ENCODE results near the gene SULT1C4.
"Not testable (repeated sequence)": the region's sequence is repeated elsewhere in the genome, so short reads cannot be mapped to it uniquely, and the experiment has no call there.

The SULT1C4 gene

GRCh38 chr2:108414945-108415344 is 37.2 kb downstream of the SULT1C4 start:
- DNase-seq, result no peak

- no peak for DNase-seq
Measured at GRCh38 chr2:108417254-108417653, 39.5 kb downstream of the SULT1C4 start.

- no peak for DNase-seq
Measured at GRCh38 chr2:108418416-108418815, 40.7 kb downstream of the SULT1C4 start.

GRCh38 chr2:108423067-108423466 is 45.3 kb downstream of the SULT1C4 start:
- DNase-seq, result no peak

- DNase-seq, result no peak
Measured at GRCh38 chr2:108423502-108424251, 45.9 kb downstream of the SULT1C4 start.

GRCh38 chr2:108428286-108429009 is 50.7 kb downstream of the SULT1C4 start:
- no peak for DNase-seq

GRCh38 chr2:108435578-108435977 is 57.8 kb downstream of the SULT1C4 start:
- DNase-seq, result not testable (repeated sequence)

GRCh38 chr2:108436976-108437375 is 59.2 kb downstream of the SULT1C4 start:
- DNase-seq, result no peak

All from stimulated activated CD4-positive, alpha-beta T cell treated with anti-CD3 and anti-CD28 coated beads, Interleukin-12 subunit alpha, Interleukin-12 subunit beta, amount 100 ng/mL, for 4 hours (primary cell).